GM21390 (cell line): Measurements from ENCODE around the gene DYNC2LI1.

Experiments
- ATAC-seq: cut with Tn5 transposase; IDR thresholded peaks from one replicate; pipeline ENCODE4 v1.9.1; 2021; ENCODE audit not compliant: unreplicated experiment

DYNC2LI1 gene

DNA sequence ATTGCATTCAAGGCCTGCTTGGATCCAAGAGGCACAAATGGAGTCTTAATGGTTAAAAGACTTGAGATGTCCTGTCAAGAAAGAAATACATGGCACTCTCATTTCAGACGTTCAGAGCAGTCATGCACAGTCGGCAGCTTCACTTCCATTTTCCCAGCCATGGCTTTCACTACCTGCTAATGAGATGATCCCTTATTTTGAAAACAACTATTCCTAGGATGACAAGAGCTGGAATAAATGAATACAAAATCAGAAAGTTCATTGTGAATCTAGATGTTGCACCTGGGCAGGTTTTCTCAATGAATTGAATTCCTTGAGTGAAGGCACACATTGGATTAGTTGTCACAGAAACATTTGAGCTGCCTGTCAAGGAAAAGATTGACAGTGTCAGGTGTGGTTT, 39.1 kb downstream of the DYNC2LI1 start:
- no peak for ATAC-seq

DNA sequence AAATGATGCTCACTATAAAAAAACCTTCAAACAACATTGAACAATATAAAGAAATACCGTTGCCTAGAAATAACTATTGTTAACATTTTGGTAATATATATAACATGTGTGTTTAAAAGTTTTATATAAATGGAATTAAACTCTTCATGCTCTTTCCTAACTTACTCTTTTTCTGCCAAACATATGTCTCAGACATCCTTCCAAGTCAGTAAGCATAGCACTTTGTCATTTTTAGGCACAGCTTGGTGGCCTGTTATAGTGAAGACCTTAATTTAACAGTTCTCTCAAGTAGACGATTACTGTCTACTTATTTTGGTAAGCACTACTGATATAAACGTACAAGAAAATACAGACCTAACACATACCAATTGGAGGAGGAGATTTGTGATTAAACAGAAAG, 40.9 kb downstream of the DYNC2LI1 start:
- no peak for ATAC-seq

DNA sequence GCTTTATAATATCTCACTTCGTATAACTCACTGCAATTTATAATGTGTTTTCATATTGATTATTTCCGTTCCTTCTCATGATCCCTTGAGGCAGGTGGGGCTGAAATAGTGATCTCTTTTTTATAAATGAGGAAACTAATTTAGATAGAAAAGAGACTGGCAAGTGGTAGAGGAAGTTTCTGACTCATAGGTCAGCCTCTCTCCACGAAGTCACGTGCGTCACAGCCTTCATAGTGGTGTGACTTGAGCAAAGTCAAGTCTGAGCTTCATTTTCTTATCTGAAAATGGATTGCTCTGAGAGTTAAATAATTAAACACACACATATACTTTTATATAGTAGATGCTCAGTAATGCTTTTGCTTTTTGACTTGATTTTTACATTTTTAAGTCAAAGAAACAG, 44.9 kb downstream of the DYNC2LI1 start:
- ATAC-seq = no peak

DNA sequence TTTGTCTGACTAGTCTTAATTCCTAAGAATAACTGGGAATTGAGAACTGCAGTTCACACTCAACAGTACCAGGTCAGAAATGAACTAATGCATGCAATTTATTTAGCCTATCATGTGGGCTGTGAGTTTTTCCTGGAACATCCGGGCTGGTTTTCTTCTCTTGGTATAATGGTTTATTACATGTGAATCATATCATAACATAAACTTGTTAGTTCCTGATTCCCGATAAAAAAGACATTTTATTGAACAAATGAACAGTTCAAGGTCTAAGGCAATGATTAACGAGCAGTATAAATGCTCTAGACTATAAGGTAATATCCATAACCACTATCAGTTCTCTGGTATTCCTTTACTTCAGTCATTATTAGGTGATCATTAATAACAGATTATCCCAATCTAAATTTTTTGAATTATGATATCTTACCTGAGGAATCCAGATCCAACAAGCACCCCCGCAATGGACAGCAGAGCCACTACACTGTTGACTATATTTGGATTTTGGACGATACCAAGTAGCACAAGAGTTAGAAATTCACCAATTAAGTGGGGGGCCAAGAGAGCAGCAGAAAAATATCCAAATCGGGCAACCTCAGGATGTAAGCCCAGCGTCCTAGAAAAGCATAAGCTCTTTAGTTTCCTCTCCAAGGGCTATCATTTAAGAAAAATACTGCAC, 45.8 kb downstream of the DYNC2LI1 start:
- ATAC-seq = no peak

DNA sequence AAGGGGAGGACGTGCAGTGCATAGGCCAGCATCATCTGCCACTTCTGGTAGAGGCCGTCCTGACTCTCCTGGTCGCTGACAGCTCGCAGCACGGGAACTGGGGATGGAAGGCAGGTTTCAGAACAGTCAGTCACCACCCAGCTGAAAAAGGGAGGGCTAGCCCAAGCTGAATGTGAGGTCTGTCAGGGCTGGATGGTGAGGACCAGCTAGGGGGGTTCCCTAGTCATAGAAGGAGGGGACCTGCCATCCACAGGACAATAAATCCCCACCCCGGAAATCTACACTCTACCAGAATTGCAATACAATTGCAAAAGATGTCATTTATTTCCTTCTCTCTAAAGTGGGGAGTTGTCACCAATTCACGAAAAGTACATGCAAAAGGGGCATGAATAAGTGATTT, 49.0 kb downstream of the DYNC2LI1 start:
- no peak for ATAC-seq

DNA sequence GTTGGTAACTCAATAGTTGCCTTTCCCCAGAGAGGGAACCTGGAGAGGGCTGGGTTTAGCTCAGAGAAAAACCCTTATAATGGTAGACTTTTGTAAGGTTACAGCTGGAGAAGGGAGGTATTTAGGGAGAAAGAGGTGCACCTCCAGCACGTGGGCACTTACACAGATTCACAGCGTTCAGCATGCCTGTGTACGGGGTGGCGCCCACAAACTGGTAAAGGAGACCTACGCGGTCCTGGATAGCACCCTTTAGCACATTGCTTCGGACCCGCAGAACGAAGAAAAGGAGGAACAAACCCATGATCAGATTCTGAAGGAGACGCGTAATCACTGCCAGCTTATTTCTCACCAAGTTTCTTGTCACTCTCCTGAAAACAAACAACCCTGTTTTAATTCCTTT, 49.9 kb downstream of the DYNC2LI1 start:
- no peak for ATAC-seq

DNA sequence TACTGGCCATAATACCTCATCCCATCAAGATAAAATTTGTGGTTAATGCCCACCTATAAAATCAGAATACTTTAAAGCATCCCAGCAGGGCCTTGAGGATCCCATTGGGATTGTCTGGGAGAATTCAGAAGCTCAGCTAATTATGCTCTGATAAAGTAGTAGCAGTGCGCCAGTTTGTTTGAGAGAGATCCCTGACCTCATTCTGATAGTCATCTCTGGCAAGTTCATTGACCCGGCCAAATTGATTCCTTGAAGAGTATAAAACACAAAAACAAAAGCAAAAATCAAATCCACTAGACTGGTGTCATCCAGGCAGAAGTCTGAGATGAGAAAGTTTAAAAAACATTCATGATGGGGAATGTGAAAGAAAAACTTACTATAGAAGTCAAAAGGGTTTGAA, 50.7 kb downstream of the DYNC2LI1 start:
- ATAC-seq = no peak

DNA sequence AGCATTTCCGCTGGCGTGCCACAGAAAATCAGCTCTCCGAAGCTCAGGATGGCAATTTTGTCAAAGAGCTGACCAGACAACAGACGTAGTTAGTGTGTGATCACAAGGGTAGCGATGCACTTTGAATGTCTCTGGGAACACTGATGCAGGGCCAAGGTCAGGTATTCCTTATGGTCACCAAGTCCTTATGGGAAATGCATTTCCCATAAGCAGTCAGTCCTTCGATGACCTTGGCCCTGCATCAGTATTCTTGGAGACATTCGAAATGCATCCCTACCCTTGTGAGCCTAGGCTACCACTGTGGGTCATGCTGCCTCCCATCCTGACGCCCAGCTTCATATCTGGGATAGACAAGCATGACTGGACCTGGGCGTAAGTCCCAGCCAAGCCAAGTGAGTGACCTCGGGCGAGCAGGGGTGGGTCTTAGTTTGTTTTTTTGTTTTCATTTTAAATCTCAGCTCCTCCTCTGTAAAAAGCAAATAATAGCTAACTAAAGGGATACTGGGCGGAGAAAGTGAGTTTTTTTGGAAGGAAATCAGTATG, 51.2 kb downstream of the DYNC2LI1 start:
- ATAC-seq = no peak

DNA sequence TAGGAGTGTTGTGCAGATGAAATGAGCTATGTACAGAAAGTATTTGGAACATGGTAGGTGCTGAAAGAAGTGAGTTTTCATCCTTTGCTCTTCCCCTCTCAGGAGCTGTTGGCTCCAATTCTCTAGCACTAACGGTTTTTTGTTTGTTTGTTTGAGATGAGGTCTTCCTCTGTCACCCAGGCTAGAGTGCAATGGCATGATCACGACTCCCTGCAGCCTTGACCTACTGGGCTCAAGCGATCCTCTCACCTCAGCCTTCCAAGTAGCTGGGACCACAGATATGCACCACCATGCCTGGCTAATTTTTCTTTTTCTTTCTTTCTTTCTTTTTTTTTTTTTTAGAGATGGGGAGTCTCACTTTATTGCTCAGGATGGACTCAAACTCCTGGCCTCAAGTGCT, 52.0 kb downstream of the DYNC2LI1 start:
- no peak for ATAC-seq

DNA sequence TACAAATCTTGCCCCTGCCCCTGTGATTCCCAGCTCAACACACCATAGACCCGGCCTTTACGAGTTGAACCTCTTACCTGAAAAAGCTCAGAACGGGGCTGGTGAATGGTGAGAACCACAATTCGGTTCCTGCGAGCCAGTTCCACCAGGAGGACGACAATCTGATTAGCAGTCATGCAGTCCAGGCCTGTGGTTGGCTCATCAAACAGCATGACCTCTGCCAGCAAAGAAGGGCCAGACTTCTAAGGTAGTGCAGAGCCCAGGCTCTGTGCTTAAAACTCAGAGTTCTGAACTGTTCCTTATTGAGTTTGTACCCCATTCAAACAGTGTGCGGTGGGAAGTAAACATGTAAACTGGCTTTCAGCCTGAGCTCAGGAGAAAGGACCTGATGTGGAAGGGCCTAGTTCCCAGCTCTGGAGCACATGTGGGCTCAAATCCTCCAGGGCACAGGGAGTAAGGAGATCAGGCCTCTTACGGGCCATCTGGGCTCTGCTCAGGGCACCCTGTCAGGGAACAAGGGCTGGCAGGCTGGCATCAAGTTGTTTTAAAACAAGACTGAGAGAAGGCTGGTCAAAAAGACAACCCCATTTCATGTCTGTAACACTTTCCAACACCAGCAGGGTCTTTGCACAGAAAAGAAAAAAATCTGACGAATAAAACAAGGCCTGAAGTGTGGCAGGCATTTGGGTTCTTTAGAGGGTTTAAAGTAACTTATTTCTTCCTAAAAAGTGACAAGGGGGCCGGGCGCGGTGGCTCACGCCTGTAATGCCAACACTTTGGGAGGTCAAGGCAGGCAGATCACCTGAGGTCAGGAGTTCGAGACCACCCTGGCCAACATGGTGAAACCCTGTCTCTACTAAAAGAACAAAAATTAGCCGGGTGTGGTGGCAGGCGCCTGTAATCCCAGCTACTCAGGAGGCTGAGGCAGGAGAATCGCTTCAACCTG, 52.7 kb downstream of the DYNC2LI1 start:
- ATAC-seq = no peak

DNA sequence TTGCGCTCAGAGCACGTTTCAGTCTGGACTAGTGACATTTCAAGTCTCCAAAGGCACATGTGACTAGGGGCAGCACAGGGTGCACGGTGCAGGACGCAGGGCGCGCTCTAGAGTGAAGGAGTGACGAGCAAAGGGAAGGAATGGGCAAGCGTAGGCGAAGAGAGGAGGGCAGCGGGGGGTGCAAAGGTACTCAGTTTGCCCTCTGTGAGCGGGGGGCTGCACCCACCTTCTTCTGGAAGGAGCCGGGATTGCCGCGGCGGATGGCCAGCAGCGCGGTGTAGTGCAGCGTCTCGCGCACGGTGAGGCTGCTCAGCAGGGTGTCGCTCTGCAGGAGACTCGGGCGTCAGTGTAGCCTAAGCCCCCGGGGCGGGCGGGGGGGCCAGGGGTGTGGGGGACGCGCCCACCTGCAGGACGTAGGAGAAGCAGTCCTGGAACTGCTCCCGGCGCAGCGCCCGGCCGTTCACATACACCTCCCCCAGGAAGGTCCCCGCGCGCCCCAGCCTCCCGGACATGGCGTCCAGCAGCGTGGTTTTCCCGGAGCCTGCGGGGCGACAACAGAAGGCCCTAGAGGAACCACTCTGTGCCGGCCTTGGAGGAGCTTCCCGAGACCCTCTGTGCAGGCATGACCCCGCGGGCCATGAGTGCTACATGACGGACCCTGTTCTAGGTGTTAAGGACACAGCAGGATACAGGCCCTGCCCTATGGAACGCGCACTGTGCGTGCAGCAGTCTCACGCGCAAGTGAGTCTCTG, 57.9 kb downstream of the DYNC2LI1 start:
- ATAC-seq = no peak

DNA sequence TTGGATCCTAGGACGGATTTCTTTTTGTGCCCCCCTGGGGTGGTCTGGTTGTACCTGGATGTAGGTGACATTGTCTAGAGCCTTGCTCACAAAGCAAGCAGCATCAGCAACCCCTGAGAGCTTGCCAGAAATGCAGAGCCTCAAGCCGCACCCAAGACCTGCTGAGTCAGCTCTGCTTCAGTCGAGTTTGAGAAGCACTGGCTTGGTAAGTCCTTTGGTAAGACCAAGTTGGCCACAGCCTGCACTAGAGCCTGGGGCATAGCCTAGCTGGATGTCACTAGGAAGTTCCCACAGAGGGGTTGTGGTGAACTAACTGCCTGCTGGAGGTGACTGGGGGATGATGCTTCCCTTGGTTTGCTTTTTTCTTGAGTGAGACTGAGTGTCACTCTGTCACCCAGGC, 58.6 kb downstream of the DYNC2LI1 start:
- no peak for ATAC-seq

DNA sequence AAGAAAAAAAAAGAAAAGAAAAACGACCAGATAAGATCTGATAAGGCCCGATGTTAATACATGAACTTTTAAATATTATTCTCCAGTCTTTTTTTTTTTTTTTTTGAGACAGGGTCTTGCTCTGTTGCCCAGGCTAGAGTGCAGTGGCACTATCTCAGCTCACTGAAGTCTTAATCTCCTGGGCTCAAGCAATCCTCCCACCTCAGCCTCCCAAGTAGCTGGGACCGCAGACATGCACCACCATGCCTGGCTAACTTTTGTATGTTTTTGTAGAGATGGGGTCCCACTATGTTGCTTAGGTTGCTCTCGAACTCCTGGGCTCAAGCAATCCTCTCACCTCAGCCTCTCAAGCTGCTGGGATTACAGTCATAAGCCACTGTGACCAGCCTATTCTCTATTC, 63.2 kb downstream of the DYNC2LI1 start:
- no peak for ATAC-seq

DNA sequence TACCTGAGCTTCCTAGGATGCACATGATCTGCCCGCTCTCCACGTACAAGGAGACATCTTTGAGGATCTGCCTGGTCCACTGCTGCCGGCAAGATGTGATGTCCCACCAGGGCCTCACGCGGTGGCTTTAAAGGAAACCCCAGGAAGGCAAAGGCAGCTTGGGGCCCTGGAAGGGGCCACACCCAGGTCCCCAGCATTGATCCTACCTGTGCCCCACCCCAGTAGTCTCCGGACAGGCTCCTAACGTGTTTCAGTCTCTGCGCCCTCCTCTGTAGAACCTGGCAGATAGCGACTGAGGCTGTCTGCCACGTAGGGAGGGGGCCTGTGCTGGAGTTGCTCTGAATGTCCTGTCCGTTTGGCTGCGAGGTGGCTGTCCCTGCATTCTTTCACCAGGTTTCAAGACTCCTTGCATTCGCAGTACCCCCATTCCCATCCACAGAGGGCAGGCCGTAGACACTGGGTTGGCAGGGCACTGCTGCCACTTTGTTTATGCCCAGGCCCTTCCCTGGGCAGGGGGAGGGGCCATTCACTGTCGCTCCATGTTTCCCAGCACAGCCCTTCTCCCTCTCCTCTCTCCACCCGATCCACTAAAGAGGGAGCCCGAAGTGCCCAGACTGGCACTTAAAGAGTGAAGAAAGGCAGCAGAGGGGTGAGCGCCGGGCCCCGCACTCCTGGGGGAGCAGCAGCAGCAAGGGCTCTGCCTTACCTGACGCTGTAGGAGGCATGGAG, 64.2 kb downstream of the DYNC2LI1 start:
- no peak for ATAC-seq

DNA sequence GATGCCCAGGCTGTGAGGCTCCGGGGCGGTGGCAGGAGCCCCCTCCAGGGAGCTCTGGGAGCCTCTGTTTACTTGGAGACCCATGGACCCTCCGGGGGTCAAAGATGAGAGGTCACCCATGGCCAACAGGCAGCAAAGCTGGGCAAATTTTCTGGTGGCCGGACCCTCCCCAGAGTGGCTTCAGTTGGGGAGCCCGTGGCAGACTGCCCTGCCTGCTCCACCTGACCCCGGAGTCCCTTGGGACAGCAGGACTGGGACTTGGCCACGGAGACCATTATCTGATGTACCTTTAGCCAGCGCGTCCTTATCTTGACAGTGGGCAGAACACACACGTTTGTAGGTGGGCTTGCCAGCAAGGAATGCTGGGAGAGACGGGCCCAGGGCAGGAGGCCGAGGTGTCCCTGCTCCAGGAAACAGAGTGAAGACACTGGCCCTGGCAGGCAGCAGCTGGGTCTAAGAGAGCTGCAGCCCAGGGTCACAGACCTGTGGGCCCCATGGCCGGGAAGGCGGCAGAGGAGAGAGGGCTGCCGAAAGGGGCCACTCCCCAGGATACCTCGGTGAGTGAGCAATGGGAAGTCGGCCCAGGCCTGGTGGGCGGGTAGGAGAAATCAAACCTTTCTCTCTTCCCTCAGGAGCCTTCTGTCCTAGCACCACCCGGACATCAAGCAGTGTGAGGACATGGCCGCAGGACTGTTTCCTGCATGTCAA, 64.9 kb downstream of the DYNC2LI1 start, which contains the start of the genes ABCG5 and ABCG8:
TSS of gene ABCG5 (minus strand) at position 280 of the 708 bp plus-strand sequence. CDS start at position 120, 160 bp downstream.
TSS of gene ABCG8 (plus strand) at position 412 of the 708 bp plus-strand sequence. CDS start at position 495, 83 bp downstream.
- ATAC-seq = no peak

DNA sequence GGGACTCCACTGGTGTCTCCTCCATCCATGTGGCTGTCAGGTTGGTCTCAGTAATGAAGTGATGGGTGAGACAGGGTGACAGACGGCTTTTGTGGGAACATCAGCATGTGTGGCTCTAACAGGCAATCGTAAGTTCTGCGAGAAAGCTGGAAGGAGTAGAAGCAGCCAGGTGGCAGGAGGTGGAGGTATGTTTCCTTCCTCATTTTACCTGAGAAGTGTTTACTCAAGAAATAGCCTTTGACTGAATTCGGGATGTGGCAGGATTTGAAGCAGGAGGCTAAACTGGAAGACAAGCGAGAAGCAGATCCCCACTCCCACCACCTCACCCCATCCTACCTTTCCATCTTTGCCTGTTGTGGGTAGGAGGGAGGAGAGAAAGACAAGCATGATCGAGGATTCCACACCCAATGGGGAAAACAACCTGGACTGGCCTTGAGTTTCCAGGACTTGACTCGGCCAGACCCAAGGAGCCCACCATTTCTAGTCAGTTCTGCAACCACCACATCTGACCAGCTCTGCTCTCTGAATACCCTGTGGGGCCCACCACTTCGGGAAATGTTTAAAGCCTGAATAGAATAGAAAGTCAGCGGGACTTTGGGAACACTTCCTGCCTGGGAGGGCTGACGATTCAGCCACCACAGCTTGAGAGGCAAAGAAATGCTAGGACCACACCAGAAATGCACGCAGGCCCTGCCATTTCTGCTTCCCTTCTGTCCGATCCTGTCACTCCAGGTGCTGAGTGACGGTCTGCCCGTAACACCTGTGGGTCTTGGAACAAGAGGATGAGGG, 66.1 kb downstream of the DYNC2LI1 start:
- no peak for ATAC-seq

DNA sequence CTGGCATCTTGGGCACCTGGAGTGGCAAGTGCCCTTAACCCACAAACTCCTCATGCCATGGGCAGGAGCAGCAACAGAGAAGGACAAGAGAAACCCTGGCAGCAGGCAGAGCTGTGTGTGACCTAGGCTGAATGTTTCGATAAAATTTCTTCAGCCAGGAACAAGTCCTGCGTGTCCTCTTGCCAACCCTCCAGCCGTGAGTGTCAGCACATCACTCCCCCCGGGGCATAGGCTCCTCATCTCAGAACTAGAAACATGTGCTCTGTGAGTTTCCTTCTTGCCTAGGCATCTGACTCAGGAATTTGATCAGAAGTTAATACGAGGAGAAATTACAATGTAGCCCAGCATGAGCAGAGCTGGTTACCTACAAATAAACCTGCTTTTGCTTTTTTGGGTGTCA, 67.1 kb downstream of the DYNC2LI1 start:
- ATAC-seq = no peak

DNA sequence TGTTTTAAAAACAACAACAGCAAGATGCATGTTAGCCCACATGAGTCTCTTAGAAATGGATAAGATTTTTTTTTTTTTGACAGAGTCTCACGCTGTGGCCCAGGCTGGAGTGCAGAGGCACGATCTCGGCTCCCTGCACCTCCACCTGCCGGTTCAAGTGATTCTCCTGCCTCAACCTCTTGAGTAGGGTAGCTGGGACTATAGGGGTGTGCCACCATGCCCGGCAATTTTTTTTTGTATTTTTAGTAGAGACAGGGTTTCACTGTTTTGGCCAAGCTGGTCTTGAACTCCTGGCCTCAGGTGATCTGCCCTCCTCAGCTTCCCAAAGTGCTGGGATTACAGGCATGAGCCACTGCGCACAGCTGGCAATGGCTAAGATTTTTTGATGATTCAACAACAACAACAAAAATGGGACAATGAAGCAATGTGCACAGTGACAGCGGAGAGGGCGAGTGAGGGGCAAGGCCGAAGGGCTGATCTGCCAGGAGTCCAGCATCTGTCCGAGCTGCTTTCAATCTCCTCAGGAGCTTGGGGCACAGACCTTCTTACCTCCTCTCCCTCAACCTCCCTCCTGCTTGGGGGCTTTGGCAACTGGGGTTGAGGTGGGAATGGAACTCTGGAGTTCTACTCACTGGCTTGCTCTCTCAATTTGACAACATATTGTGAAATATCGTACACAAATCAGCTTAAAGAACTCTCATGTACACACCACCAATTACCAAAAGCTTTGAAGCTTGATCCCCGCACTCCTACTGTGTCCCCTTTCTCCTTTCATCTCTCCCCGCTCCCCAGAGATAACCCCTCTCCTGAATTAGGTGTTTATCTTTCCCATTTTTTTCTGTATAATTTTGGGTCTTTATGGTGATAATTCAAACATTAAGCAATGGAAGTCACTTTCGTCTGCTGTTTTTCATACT, 68.4 kb downstream of the DYNC2LI1 start:
- no peak for ATAC-seq
